IMR-90 (cell line): Measurements from ENCODE around the gene GGCT.

Experiments
- BHLHE40 ChIP-seq: fragments of 150-350 bp; IDR thresholded peaks from 2 replicates; pipeline ENCODE4 v1.6.1; 2016; ENCODE audit warnings: mild to moderate bottlenecking, low read depth, low read length
- CEBPB ChIP-seq: IDR thresholded peaks from 2 replicates; pipeline ENCODE4 v1.6.1; 2012; ENCODE audit warnings: low read depth, low read length, improper control_type of control experiment
- CTCF ChIP-seq: conservative IDR thresholded peaks from 2 replicates; pipeline ENCODE4 v1.5.1; 2012; ENCODE audit warnings: mild to moderate bottlenecking, low read depth, low read length, improper control_type of control experiment
- POLR2A ChIP-seq: IDR thresholded peaks from 2 replicates; pipeline ENCODE4 v1.6.1; 2012; ENCODE audit warnings: mild to moderate bottlenecking, low read depth, low read length
- RAD21 ChIP-seq: IDR thresholded peaks from 2 replicates; pipeline ENCODE4 v1.6.1; 2012; ENCODE audit warnings: low read length, improper control_type of control experiment
- RFX5 ChIP-seq: IDR thresholded peaks from 2 replicates; pipeline ENCODE4 v1.8.0; 2012; ENCODE audit warnings: low read depth, mild to moderate bottlenecking, low read length, moderate library complexity
- USF2 ChIP-seq: fragments of 150-350 bp; IDR thresholded peaks from 2 replicates; pipeline ENCODE4 v1.6.1; 2017; ENCODE audit warnings: mild to moderate bottlenecking, antibody characterized with exemption, low read length, low read depth

GRCh38 chr7:30553546-30553945 lies 48.9 kb upstream of the GGCT start:
- TF ChIP-seq RFX5 (no peak), CTCF (no peak), RAD21 (no peak), BHLHE40 (no peak), POLR2A (no peak), CEBPB (no peak), USF2 (no peak)
